ENCODE data around the gene ANGPTL8. TPM values are rescaled to one million over a fixed set of nuclear protein-coding genes. Genes with fewer than 3 reads are reported as not detected.

ANGPTL8 gene
- total and polyA plus RNA-seq, 2 of the 13 experiments (the other 11 are each of a cell fraction or from before 2014, with no cell fraction given), result 27.3 to 243 TPM

GRCh38 chr19:11197291-11198174 lies 41.9 kb upstream of the ANGPTL8 start, which contains the start of gene KANK2 (continued):
- TF ChIP-seq RFXAP (CRISPR knock-in tag; IDR thresholded peaks at IDR 0.05; ENCODE audit: borderline replicate concordance) (no peak), GLI4 (CRISPR knock-in tag; IDR thresholded peaks at IDR 0.05; ENCODE audit: borderline replicate concordance) (no peak), ERF (CRISPR knock-in tag; IDR thresholded peaks at IDR 0.05) (no peak), ZNF17 (CRISPR knock-in tag; IDR thresholded peaks at IDR 0.05) (no peak), RBM39 (IDR thresholded peaks at IDR 0.05; ENCODE audit: low read depth, low read length, poor library complexity, severe bottlenecking) (no peak), CBFB (CRISPR knock-in tag; IDR thresholded peaks at IDR 0.05) (0 out of 2 replicates have a peak, but pooled peaks have one; percentile 15), FOSL1 (CRISPR knock-in tag; IDR thresholded peaks at IDR 0.05; ENCODE audit: borderline replicate concordance) (no peak), DZIP1 (CRISPR knock-in tag; IDR thresholded peaks at IDR 0.05) (no peak), ZNF512B (CRISPR knock-in tag; IDR thresholded peaks at IDR 0.05; ENCODE audit: borderline replicate concordance) (no peak), PITX1 (CRISPR knock-in tag; IDR thresholded peaks at IDR 0.05) (no peak), ZFP36L2 (CRISPR knock-in tag; IDR thresholded peaks at IDR 0.05) (no peak), MYC (CRISPR knock-in tag; IDR thresholded peaks at IDR 0.05; ENCODE audit: borderline replicate concordance) (peak; percentile 58; the same call in 1 of the 2 replicates), ZNF484 (CRISPR knock-in tag; IDR thresholded peaks at IDR 0.05; ENCODE audit: borderline replicate concordance, low read depth) (no peak), NFE2L2 (IDR thresholded peaks at IDR 0.05; ENCODE audit: low read length) (no peak), ZZZ3 (CRISPR knock-in tag; IDR thresholded peaks at IDR 0.05; ENCODE audit: borderline replicate concordance) (no peak), SKIL (CRISPR knock-in tag; IDR thresholded peaks at IDR 0.05; ENCODE audit: borderline replicate concordance) (no peak), SNRNP70 (IDR thresholded peaks at IDR 0.05; ENCODE audit: low read depth, low read length) (no peak), ZNF605 (CRISPR knock-in tag; IDR thresholded peaks at IDR 0.05) (no peak), HNF4A (CRISPR knock-in tag; IDR thresholded peaks at IDR 0.05) (no peak), NRL (CRISPR knock-in tag; IDR thresholded peaks at IDR 0.05; ENCODE audit: borderline replicate concordance) (no peak), SNAPC2 (CRISPR knock-in tag; IDR thresholded peaks at IDR 0.05) (no peak), ZSCAN12 (CRISPR knock-in tag; IDR thresholded peaks at IDR 0.05) (no peak), HDAC6 (IDR thresholded peaks at IDR 0.05; ENCODE audit: low read depth, low read length) (no peak)

All from HepG2 (cell line).